Fibroblast of lung (primary cell): ENCODE measurements around the gene DGAT2L6. TPM values are rescaled to one million over a fixed set of nuclear protein-coding genes. Genes with fewer than 3 reads are reported as not detected.

Experiments used
- DNase-seq, 2 donors: peaks; one replicate each; pipeline versions ENCODE4 v3.0.0 to v3.0.0-alpha.2; 2010; ENCODE audit warnings: low read depth in 2 of 2
- H2AFZ ChIP-seq: 2 replicates; pipeline ENCODE4 v1.5.1; 2012; ENCODE audit warnings: low read length, control low read depth, inconsistent platforms
- H3K27ac ChIP-seq: 2 replicates; pipeline ENCODE4 v1.5.1; 2011; ENCODE audit warnings: low read length, control low read depth; ENCODE audit not compliant: insufficient read depth
- H3K27me3 ChIP-seq: 2 replicates; pipeline ENCODE4 v1.5.1; 2011; ENCODE audit warnings: mild to moderate bottlenecking, low read length; ENCODE audit not compliant: control insufficient read depth, insufficient read depth
- H3K36me3 ChIP-seq: 2 replicates; pipeline ENCODE4 v1.5.1; 2011; ENCODE audit warnings: low read length; ENCODE audit not compliant: control insufficient read depth, insufficient read depth
- H3K4me1 ChIP-seq: 2 replicates; pipeline ENCODE4 v1.5.1; 2011; ENCODE audit warnings: low read length; ENCODE audit not compliant: control insufficient read depth, insufficient read depth; ENCODE audit errors: extremely low read depth
- H3K4me2 ChIP-seq: 2 replicates; pipeline ENCODE4 v1.5.1; 2011; ENCODE audit warnings: low read length, control low read depth; ENCODE audit not compliant: insufficient read depth; ENCODE audit errors: extremely low read depth
- H3K4me3 ChIP-seq, 4 experiments: fragments of 200-600 bp in 1 of 4; sonication (generic) in 1 of 4; replicated peaks in 1 of 4; 2 replicates each; pipeline ENCODE4 v1.5.1; 2011 to 2016; ENCODE audit warnings: low read length in 4 of 4, low read depth in 3 of 4, mild to moderate bottlenecking in 3 of 4, control low read depth in 2 of 4, inconsistent platforms in 1 of 4, mixed read lengths in 1 of 4; ENCODE audit not compliant: insufficient read depth in 1 of 4; ENCODE audit errors: control extremely low read depth in 1 of 4
- H3K79me2 ChIP-seq: 2 replicates; pipeline ENCODE4 v1.5.1; 2012; ENCODE audit warnings: mild to moderate bottlenecking, low read length, inconsistent platforms; ENCODE audit not compliant: control insufficient read depth, insufficient read depth
- H3K9ac ChIP-seq: 2 replicates; pipeline ENCODE4 v1.5.1; 2011; ENCODE audit warnings: mild to moderate bottlenecking, low read length, control low read depth; ENCODE audit not compliant: insufficient read depth
- H3K9me3 ChIP-seq: 2 replicates; pipeline ENCODE4 v1.5.1; 2012; ENCODE audit warnings: low read depth, low read length; ENCODE audit not compliant: control insufficient read depth, insufficient read depth
- H4K20me1 ChIP-seq: 2 replicates; pipeline ENCODE4 v1.5.1; 2011; ENCODE audit warnings: low read length; ENCODE audit not compliant: control insufficient read depth, insufficient read depth; ENCODE audit errors: extremely low read depth
- CTCF ChIP-seq, 2 donors: IDR thresholded peaks in 1 of 2; conservative IDR thresholded peaks in 1 of 2; 1 replicate in 1 of 2; 2 replicates in 1 of 2; pipeline ENCODE4 v1.5.1; 2011 to 2012; ENCODE audit warnings: low read length in 2 of 2, control low read depth in 1 of 2, inconsistent platforms in 1 of 2, low read depth in 1 of 2, mild to moderate bottlenecking in 1 of 2
- EZH2 ChIP-seq: IDR thresholded peaks from 2 replicates; pipeline ENCODE4 v1.5.1; 2012; ENCODE audit warnings: low read length, control low read depth, mild to moderate bottlenecking; ENCODE audit errors: missing control alignments
- polyA plus RNA-seq, 2 donors: library from polyadenylated mRNA; depleted of rRNA in 1 of 2; stranded (reverse) in 1 of 2; unstranded in 1 of 2; fragments of >200 nt; gene quantifications; 2 replicates each; pipeline ENCODE4 v1.2.1, GENCODE V29; 2011 to 2012; ENCODE audit warnings: missing spikeins in 1 of 2
- total RNA-seq: library from RNA; depleted of rRNA; stranded (reverse); fragments of >200 nt; gene quantifications from 2 replicates; pipeline ENCODE4 v1.2.1, GENCODE V29; 2014

The DGAT2L6 gene
- total and polyA plus RNA-seq, 2 donors (not counting 1 experiment from before 2014, with no cell fraction given): not detected

GRCh38 chrX:70252491-70252890 lies 75.2 kb downstream of the DGAT2L6 start:
- H3K9ac ChIP-seq: no peak overlapping the region
- H4K20me1 ChIP-seq: no peaks in the 10 kb centered on the region
- no peaks in the 10 kb centered on the region for H3K9me3 ChIP-seq
- H3K27ac ChIP-seq: no peak overlapping the region
- no peaks in the 10 kb centered on the region for H3K4me1 ChIP-seq
- H3K36me3 ChIP-seq: no peaks in the 10 kb centered on the region
- no peaks in the 10 kb centered on the region for H3K27me3 ChIP-seq
- H2AFZ ChIP-seq: no peak overlapping the region
- no peak overlapping the region for H3K4me2 ChIP-seq
- H3K79me2 ChIP-seq: no peaks in the 10 kb centered on the region
- no peak overlapping the region for H3K4me3 ChIP-seq
- no peak for TF ChIP-seq EZH2
- TF ChIP-seq CTCF (conservative IDR thresholded peaks at IDR 0.05 in 1 of 2, IDR thresholded peaks at IDR 0.05 in 1 of 2; ENCODE audit: low read depth in 1 of 2, low read length in 2 of 2): no peak
- DNase-seq: no peak

GRCh38 chrX:70253377-70254062 lies 76.2 kb downstream of the DGAT2L6 start:
- DNase-seq: peak in 1 of 2 donors; percentile 39
- Histone ChIP-seq H3K27me3 (no peaks in the 10 kb centered on the region), H3K36me3 (no peaks in the 10 kb centered on the region), H4K20me1 (no peaks in the 10 kb centered on the region), H3K79me2 (no peaks in the 10 kb centered on the region), H3K27ac (no peak overlapping the region), H3K4me2 (no peak overlapping the region), H3K4me3 (no peak overlapping the region), H2AFZ (no peak overlapping the region), H3K4me1 (no peaks in the 10 kb centered on the region), H3K9me3 (no peaks in the 10 kb centered on the region), H3K9ac (no peak overlapping the region)
- TF ChIP-seq EZH2 (no peak), CTCF (conservative IDR thresholded peaks at IDR 0.05 in 1 of 2, IDR thresholded peaks at IDR 0.05 in 1 of 2; ENCODE audit: low read depth in 1 of 2, low read length in 2 of 2) (no peak)

GRCh38 chrX:70254063-70254400 lies 76.7 kb downstream of the DGAT2L6 start:
- Histone ChIP-seq H3K36me3 (no peaks in the 10 kb centered on the region), H3K4me2 (no peak overlapping the region), H3K27me3 (no peaks in the 10 kb centered on the region), H3K27ac (no peak overlapping the region), H2AFZ (no peak overlapping the region), H3K4me3 (no peak overlapping the region), H3K79me2 (no peaks in the 10 kb centered on the region), H3K9me3 (no peaks in the 10 kb centered on the region), H3K9ac (no peak overlapping the region), H3K4me1 (no peaks in the 10 kb centered on the region), H4K20me1 (no peaks in the 10 kb centered on the region)
- DNase-seq: no peak
- TF ChIP-seq EZH2: no peak
- TF ChIP-seq CTCF (conservative IDR thresholded peaks at IDR 0.05 in 1 of 2, IDR thresholded peaks at IDR 0.05 in 1 of 2; ENCODE audit: low read depth in 1 of 2, low read length in 2 of 2): no peak
